Bronchial epithelial cell (primary cell): ENCODE results near the gene FAF2. TPM values are rescaled to one million over a fixed set of nuclear protein-coding genes. Genes with fewer than 3 reads are reported as not detected.

Source experiments
- DNase-seq: peaks from one replicate; pipeline ENCODE4 v3.0.0-alpha.2; 2010; ENCODE audit warnings: low read depth
- FAIRE-seq: peaks from 2 replicates; lab custom pipeline; 2011; peaks lifted over from hg19 to GRCh38; lab: Jason Lieb, UNC
- H3K27me3 ChIP-seq: 2 replicates; pipeline ENCODE4 v1.5.1; 2011; ENCODE audit warnings: low read length; ENCODE audit not compliant: control insufficient read depth, insufficient read depth
- H3K36me3 ChIP-seq: 2 replicates; pipeline ENCODE4 v1.5.1; 2011; ENCODE audit warnings: low read length; ENCODE audit not compliant: control insufficient read depth, insufficient read depth
- H3K4me3 ChIP-seq: 2 replicates; pipeline ENCODE4 v1.5.1; 2011; ENCODE audit warnings: mild to moderate bottlenecking, low read depth, low read length, control low read depth
- total RNA-seq: library from RNA; depleted of rRNA; stranded (reverse); fragments of >200 nt; gene quantifications from 2 replicates; pipeline ENCODE4 v1.2.1, GENCODE V29; 2014
- TF ChIP-seq, protein P1 (sequence below): IDR thresholded peaks from 2 replicates; pipeline ENCODE4 v1.5.1; 2011; ENCODE audit warnings: mild to moderate bottlenecking, moderate library complexity, low read length, control low read depth, inconsistent platforms; ENCODE audit not compliant: insufficient read depth, severe bottlenecking

FAF2 gene
- total RNA-seq, 1 donor from 2014 or later: 34.8 TPM

GRCh38 chr5:176446884-176447590, 1.1 kb upstream of the FAF2 start:
- DNase-seq (no peak), FAIRE-seq (no peak)
- peak overlapping the region; percentile 92 for H3K4me3 ChIP-seq
- no peaks in the 10 kb centered on the region for H3K36me3 ChIP-seq
- H3K27me3 ChIP-seq: no peaks in the 10 kb centered on the region
- TF ChIP-seq, protein P1, sequence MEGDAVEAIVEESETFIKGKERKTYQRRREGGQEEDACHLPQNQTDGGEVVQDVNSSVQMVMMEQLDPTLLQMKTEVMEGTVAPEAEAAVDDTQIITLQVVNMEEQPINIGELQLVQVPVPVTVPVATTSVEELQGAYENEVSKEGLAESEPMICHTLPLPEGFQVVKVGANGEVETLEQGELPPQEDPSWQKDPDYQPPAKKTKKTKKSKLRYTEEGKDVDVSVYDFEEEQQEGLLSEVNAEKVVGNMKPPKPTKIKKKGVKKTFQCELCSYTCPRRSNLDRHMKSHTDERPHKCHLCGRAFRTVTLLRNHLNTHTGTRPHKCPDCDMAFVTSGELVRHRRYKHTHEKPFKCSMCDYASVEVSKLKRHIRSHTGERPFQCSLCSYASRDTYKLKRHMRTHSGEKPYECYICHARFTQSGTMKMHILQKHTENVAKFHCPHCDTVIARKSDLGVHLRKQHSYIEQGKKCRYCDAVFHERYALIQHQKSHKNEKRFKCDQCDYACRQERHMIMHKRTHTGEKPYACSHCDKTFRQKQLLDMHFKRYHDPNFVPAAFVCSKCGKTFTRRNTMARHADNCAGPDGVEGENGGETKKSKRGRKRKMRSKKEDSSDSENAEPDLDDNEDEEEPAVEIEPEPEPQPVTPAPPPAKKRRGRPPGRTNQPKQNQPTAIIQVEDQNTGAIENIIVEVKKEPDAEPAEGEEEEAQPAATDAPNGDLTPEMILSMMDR: no peak

- FAIRE-seq (no peak), DNase-seq (no peak)
- Histone ChIP-seq H3K36me3 (no peaks in the 10 kb centered on the region), H3K27me3 (no peaks in the 10 kb centered on the region), H3K4me3 (peak overlapping the region; percentile 92)
- TF ChIP-seq, protein P1: peak; percentile 5
Observed at GRCh38 chr5:176447591-176447977, 601 bp upstream of the FAF2 start.

DNA sequence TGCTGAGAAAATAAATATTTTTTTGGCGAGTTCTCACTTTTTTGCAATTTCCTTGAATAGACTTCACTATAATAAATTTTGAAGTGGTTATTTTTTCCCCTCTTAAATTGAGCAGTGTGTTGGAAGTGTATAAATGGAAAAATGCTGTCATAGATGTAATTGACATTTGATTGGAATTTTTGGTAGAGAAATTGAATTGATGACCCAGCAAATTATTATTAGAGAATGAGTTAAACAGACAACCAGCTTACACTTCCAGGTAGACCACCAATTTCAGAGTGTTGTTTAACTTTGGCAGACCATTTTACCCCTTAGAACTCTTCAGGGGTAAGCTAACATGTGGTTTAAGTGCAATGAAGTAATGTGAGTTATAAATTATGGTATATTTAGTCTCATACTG, 1.9 kb downstream of the FAF2 start:
- DNase-seq (no peak), FAIRE-seq (no peak)
- Histone ChIP-seq H3K36me3 (peaks cover 1% of the 10 kb centered on the region), H3K27me3 (no peaks in the 10 kb centered on the region), H3K4me3 (no peak overlapping the region)
- TF ChIP-seq, protein P1: no peak

DNA sequence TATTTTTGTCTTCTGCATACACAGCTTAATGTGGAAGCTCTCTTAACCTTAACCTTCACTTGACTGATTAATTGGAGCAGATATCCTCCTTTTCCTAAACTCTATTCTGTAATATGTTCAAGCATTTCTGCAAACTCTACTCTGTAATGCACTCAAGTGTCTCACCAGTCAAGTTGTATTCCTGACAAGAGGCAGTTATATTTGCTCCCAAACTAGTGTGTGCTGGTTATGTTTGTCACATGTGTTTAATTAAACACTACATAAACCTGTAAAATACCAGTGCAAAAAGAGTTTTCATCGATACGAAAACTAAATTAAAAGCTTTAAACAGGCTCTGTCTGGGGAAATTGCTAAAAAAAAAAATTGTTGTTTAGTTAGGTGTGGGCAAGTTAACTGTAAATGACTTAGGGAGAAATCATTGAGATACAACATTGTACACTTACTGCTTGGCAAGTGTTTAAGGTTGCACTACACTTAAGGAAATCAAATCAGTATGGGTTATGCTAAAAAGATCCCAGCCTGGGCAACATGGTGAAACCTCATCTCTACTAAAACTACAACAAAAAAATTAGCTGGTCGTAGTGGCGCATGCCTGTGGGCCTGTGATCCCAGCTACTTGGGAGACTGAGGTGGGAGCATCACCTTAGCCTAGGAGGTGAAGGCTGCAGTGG, 6.7 kb downstream of the FAF2 start:
- FAIRE-seq (no peak), DNase-seq (no peak)
- Histone ChIP-seq H3K4me3 (no peak overlapping the region), H3K27me3 (no peaks in the 10 kb centered on the region), H3K36me3 (peaks cover 1% of the 10 kb centered on the region)
- TF ChIP-seq, protein P1: no peak

- Histone ChIP-seq H3K4me3 (no peak overlapping the region), H3K36me3 (no peaks in the 10 kb centered on the region), H3K27me3 (no peaks in the 10 kb centered on the region)
- FAIRE-seq: no peak
- TF ChIP-seq, protein P1: no peak
- no peak for DNase-seq
Observed at GRCh38 chr5:176458904-176459561, 10.8 kb downstream of the FAF2 start.
